Hematopoietic multipotent progenitor cell treated with erythropoietin and hydrocortisone succinate and interleukin-3 and kit ligand, for 15 days (in vitro differentiated cells): Measurements from ENCODE around the gene MAGEB17.
A peak's percentile ranks its signal among the peaks of the same experiment; 100 is the strongest.
"Not testable (repeated sequence)": the region's sequence is repeated elsewhere in the genome, so short reads cannot be mapped to it uniquely, and the experiment has no call there.

Experiments used
- DNase-seq: peaks from one replicate; pipeline ENCODE4 v3.0.0-alpha.2; 2015; ENCODE audit warnings: low spot score

Gene MAGEB17, protein sequence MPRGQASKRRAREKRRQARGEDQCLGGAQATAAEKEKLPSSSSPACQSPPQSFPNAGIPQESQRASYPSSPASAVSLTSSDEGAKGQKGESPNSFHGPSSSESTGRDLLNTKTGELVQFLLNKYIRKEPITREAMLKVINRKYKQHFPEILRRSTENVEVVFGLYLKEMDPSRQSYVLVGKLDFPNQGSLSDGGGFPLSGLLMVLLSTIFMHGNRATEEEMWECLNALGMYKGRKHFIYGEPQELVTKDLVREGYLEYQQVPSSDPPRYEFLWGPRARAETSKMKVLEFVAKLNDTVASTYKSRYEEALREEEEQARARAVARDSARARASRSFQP

GRCh38 chrX:16167181-16167580 lies at the start of gene MAGEB17:
Gene MAGEB17 (plus strand): TSS chrX:16167481. CDS start chrX:16170383, 2,902 bp downstream.
- DNase-seq: no peak

DNA sequence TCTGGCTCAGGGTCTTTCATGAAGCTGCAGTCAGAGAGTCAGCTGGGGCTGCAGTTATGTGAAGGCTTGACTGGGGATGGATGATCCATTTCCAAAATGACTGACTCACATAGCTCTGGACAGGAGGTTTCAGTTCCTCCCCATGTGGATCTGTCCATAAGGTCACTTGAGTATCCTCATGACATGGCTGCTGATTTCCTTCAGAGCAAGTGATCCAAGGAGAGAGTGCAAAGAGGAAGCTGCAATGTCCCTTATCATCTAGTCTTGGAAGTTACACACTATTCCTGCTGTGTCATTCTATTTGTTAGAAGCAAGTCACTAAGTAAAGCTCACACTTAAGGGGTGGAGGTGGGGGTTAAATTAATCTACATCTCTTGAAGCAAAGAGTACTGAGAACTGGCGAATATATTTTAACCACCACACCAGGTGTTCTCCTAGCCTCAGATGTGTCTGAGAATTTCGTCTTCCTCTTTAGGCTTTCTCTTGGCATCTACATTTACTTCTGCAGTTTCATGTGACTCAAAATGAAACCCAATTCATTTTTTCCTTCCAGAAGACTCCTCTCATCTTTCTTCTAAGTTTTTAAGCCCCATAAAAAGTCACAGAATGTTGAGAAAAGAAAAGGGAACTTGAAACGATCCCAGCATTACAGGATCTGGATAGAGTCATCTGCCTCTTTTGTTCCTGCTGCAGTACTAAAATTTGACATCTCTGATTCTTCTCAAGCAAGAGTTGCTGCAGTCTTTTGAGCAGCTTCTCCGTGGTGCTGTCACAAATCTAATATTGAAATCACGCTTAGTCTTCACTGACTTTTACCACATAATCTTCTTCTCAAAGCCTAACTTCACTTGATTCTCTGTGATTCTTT lies 47.7 kb upstream of the MAGEB17 start:
- DNase-seq: no peak

DNA sequence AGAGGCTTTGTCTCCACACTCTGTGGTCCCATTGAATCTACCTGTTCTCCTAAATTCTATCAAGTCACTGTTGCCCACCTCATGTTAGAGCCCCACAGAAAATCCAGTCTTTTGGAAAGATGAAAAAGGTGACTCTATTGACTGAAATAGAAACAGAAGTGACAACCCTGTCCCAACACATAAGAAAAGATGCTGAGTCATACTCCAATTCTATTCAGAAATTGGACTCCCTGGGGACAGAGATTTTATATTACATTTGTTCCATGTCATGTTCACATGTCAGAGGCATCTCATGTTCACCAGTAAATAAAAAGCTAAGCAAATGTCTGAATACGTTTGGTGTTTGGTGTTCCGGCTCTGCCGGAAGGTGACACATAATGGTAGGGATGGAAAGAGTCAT lies 46.9 kb upstream of the MAGEB17 start:
- no peak for DNase-seq

- peak; percentile 3 for DNase-seq
Measured at GRCh38 chrX:16123222-16123786, 44.0 kb upstream of the MAGEB17 start, which contains the start of gene GRPR. Gene GRPR (plus strand): TSS chrX:16123565. CDS start chrX:16123954, 389 bp downstream.

- DNase-seq: no peak
Measured at GRCh38 chrX:16124201-16124600, 43.1 kb upstream of the MAGEB17 start.

DNA sequence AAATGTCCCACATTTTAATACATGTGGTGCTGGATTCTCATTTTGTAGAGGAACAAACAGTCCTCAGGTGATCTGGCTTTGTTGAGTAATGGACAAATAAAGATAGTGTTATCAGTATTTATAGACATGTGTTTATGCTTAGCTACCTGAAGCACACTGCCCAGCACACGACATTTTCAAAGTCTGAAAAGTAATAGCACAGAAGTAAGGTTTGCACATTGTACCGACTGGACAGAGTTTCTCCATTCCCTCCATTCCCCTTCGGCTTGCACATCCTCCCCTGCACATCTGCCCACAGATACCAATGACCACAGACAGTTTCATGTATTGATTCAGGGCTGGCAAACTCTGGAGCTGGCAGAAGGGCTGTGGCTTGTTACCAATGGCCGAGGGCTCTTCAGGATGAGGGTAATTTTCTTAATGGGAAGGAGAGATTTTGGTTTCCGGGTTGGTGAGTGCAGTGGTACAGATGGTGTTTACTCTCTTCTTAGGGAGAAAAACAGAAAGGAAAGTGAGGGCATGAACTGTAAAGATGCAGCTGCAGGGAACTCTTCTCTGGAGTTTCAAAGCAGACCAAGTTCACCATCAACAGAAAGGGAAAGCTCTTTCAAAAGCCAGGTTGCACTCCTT lies 41.6 kb upstream of the MAGEB17 start:
- DNase-seq: no peak

DNA sequence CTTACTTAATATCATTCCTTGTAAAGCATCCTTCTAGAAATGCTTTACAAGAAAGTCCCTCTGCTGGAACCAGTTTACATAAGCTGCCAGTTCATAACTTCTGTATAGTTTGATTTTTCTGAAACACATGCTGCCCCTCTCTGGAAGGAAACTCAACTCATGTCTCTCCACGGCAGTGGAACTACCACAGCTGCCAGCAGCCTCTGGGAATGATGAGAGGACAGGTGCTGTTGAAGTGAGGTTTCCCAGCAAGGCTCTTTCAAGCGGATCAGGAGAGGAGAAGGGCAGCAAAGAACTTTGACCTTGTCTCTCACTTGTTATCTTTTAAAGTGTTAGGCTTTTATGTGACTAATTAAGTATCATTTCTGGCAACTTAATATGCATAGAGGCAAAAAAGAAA lies 36.6 kb upstream of the MAGEB17 start:
- no peak for DNase-seq

- no peak for DNase-seq
Measured at GRCh38 chrX:16134936-16135335, 32.3 kb upstream of the MAGEB17 start.

DNA sequence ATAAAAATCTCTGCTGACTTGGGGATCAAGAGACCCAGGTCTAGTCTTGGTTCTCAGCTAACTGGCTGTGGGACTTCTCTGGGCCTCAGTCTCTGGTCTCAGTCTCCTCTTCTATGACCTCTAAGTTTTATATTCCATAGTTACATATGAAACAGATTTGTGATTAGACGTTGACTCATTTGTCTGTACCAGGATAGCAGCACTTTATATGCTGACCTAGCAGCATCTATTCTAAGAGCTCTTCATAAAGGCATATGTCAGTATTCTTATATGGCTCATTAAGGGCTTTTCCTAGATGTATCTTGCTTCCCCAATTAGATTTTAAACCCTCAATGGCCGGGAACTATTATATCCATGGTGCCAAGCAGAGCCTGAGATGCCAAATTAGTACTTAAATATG lies 31.2 kb upstream of the MAGEB17 start:
- DNase-seq: no peak

DNA sequence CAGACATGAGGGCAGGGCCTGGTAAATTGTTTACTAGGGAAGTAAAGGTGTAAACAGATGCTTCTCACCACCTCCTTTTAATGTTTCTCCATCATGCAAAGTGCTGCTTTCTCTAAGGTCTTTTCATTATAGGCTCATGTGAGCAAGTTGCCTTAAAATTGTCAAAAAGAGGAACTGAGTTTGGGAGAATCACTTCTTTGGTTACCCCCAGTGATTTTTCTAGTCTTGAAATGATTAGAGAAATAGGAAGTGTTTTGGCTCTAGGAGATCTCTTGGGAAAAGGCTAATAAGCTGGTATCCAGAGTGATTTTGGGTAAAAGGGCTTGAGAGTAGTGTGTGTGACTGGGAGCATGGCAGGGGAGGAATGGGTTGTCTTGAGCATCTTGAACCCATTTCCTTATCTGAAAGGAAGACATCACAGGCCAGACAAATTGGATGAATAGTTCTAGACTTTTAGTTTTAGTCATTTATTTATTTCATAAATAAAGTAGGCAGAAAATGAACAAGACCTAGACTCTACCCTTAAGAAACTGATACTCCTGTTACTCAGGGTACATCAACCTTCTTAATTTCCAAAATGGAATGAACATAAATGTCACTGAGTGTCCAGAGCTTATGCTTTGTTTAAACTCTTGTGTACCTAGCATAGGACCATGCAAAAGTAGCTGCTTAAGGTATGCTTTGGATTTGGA lies 29.7 kb upstream of the MAGEB17 start:
- DNase-seq: no peak

GRCh38 chrX:16138108-16138427 lies 29.2 kb upstream of the MAGEB17 start:
- no peak for DNase-seq

DNA sequence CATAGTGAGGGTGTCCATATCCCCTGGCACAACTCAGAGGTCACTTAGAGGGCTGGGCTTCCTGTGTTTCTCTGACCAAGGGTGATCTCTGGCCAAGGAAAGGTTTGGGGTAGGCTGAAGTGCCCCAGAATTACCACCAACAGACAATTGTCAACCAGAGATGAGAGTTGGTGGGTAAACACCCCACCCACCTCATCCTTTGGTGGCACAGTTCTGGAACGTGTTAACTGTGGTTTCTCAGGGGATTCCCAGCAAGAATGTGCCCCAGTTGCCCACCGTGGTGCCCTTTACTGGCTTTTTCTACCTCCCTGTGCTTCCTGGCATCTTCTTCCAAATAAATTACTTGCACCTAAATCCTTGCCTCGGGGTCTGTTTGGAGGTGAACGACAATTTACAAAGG lies 26.8 kb upstream of the MAGEB17 start:
- no peak for DNase-seq

- no peak for DNase-seq
Measured at GRCh38 chrX:16140983-16141382, 26.3 kb upstream of the MAGEB17 start.

DNA sequence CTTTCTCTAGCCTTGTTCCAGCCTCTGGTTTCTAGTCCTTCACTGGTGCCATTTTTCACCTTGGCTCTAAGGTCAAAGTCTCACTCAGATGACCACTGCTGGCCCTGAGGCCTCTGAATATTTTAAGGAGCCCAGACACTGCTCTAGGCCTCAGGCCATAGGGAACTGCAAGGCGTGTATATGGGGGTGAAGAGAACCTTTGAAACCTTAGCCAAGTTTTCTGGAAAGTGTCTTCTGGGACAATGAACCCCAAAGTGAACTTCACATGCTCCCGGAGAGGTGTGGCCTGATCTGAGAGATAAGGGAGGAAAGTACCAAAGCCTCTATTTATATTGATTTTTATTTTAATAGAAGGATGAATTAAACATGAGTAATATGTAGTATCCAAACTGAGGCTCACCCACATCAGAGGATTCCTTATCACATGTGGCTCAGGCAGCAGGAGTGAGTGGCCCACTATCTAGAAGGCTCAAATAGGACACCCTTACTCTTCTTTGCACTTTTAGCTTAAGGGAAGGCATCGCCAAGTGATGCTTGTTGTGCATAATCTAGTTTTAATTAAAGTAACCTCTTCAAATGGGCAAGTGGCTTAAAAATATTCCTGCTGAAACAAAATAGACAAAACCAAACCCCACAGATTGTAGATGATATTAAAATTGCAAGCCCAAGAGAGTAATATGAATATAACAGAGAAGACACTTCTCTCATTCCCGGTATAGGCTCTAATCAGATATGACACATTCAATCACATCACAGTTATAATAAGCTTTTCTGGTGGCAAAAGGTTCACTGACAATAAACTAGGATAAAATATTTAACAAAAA lies 25.6 kb upstream of the MAGEB17 start:
- DNase-seq: no peak

GRCh38 chrX:16142246-16142558 lies 25.1 kb upstream of the MAGEB17 start:
- DNase-seq: no peak

GRCh38 chrX:16143968-16144367 lies 23.3 kb upstream of the MAGEB17 start:
- DNase-seq: no peak

DNA sequence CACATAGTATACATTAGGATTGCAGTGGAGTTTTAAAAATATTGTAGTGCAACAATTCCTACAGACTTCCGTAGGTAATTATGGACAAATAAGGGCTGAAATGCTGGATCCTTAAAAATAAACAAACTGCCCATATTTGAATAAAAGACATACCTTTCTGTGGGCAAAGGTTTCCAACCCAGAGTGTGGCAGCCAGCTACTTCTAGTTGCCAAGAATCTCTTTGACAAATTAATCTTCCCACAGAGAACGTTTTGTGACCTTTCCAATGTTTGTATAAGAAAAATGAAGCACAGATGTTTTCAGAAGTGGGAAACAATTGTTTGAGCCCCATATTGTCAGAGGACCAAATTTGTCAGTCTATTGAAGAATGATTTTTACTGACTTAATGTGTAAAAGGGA lies 22.9 kb upstream of the MAGEB17 start:
- no peak for DNase-seq

DNA sequence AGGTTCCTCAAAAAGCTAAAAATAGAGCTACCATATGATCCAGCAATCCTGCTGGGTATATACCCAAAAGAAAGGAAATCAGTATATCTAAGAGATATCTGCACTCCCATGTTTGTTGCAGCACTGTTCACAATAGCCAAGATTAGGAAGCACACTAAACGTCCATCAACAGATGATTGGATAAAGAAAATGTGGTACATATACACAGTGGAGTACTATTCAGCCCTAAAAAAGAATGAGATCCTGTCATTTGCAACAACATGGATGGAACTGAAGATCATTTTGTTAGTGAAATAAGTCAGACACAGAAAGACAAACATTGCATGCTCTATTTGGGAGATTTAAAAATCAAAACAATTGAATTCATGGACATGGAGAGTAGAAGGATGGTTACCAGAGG lies 22.2 kb upstream of the MAGEB17 start:
- not testable (repeated sequence) for DNase-seq

- DNase-seq: no peak
Measured at GRCh38 chrX:16145656-16146055, 21.6 kb upstream of the MAGEB17 start.

- DNase-seq: no peak
Measured at GRCh38 chrX:16148896-16149295, 18.4 kb upstream of the MAGEB17 start.

DNA sequence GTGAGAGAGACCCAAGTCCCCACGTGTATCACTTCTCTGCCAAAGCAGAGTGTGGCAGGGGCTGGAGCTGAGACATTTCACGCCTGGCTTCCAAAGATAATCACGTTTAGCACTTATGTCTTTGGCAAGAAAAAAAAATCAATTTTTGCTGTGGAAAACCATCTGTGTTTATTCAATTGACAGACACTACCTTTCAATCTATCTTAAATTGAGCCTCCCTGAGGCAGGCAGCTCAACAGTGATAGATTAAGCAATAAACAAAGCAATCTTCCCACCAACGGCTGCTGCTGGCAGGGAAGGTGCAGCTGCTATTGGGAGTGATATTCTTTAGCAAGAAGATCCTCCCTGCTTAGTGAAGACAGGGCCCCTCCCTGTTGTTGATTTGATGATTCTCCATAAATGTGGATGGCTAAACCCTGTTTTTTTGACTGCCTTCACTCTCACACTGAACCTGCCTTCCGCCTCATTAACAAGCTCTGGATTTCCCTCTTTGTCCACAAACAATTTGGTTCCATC lies 11.6 kb upstream of the MAGEB17 start:
- DNase-seq: no peak
